A673 (cell line): ENCODE measurements around the gene MAP7D3.

Experiments used
- EZH2 ChIP-seq: fragments of 200-600 bp; sonication (generic); IDR thresholded peaks from 2 replicates; pipeline ENCODE4 v1.6.1; 2017; ENCODE audit warnings: borderline replicate concordance, low read depth, mild to moderate bottlenecking, mixed read lengths, antibody characterized with exemption, low read length; ENCODE audit not compliant: poor library complexity, severe bottlenecking
- TF ChIP-seq, protein P1 (sequence below): fragments of 300-800, 200-600 bp; sonication (generic); conservative IDR thresholded peaks from 2 replicates; pipeline ENCODE4 v1.5.1; 2017; ENCODE audit warnings: low read depth, mild to moderate bottlenecking, antibody characterized with exemption, low read length, moderate library complexity, mixed read lengths

DNA sequence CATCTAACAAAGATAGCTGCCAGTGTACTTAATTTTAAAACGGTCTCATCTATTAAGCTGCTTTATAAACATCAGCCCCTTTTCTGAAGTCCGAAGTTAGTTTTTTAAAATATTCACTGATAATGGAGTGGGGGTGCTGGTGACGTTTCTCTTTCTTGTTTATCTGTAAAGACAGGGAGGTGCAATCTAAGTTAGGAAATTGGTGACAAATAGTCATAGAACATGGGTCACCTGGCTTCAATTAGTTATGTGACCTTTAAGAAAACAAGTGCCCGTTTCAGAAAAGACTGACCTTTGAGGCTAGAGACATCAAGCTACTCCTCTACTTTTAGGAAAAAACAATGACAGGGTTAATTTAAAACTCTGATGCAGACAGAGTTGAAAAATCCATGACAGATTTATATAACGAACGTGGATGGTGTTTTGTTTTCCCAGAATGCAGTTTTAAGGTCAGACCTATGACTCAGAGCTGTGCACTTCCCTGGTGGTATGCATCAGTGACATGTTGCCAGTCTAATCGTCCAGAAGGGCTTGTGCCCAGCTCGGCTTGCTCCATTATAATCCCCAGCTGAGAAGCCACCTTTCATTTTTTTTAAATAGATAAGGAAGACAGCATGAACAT, 65.7 kb downstream of the MAP7D3 start:
- TF ChIP-seq, protein P1, sequence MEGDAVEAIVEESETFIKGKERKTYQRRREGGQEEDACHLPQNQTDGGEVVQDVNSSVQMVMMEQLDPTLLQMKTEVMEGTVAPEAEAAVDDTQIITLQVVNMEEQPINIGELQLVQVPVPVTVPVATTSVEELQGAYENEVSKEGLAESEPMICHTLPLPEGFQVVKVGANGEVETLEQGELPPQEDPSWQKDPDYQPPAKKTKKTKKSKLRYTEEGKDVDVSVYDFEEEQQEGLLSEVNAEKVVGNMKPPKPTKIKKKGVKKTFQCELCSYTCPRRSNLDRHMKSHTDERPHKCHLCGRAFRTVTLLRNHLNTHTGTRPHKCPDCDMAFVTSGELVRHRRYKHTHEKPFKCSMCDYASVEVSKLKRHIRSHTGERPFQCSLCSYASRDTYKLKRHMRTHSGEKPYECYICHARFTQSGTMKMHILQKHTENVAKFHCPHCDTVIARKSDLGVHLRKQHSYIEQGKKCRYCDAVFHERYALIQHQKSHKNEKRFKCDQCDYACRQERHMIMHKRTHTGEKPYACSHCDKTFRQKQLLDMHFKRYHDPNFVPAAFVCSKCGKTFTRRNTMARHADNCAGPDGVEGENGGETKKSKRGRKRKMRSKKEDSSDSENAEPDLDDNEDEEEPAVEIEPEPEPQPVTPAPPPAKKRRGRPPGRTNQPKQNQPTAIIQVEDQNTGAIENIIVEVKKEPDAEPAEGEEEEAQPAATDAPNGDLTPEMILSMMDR = no peak
- no peak for TF ChIP-seq EZH2
